Measurements from ENCODE around the gene OASL. TPM values are rescaled to one million over a fixed set of nuclear protein-coding genes. Genes with fewer than 3 reads are reported as not detected.

The OASL gene
- total RNA-seq, 2 experiments from 2014 or later, result 11.1 to 11.4 TPM

GRCh38 chr12:120994589-120995337, 44.3 kb downstream of the OASL start:
- H3K36me3 Mint-ChIP-seq (ENCODE audit: low read depth), result no peaks in the 10 kb centered on the region
- TF ChIP-seq, protein P1, sequence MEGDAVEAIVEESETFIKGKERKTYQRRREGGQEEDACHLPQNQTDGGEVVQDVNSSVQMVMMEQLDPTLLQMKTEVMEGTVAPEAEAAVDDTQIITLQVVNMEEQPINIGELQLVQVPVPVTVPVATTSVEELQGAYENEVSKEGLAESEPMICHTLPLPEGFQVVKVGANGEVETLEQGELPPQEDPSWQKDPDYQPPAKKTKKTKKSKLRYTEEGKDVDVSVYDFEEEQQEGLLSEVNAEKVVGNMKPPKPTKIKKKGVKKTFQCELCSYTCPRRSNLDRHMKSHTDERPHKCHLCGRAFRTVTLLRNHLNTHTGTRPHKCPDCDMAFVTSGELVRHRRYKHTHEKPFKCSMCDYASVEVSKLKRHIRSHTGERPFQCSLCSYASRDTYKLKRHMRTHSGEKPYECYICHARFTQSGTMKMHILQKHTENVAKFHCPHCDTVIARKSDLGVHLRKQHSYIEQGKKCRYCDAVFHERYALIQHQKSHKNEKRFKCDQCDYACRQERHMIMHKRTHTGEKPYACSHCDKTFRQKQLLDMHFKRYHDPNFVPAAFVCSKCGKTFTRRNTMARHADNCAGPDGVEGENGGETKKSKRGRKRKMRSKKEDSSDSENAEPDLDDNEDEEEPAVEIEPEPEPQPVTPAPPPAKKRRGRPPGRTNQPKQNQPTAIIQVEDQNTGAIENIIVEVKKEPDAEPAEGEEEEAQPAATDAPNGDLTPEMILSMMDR (IDR thresholded peaks at IDR 0.05), result no peak
- CTCF ChIA-PET, result no interaction called here
- ATAC-seq (no peak), DNase-seq (no peak)
- H3K4me3 Mint-ChIP-seq, result no peak overlapping the region
- intact Hi-C loops (cut with micrococcal nuclease), result no loop called here
- no peaks in the 10 kb centered on the region for H3K4me1 Mint-ChIP-seq (ENCODE audit: low read depth)
- H3K27me3 Mint-ChIP-seq, result peaks cover 5% of the 10 kb centered on the region
- POLR2A ChIA-PET, result no interaction called here
- H3K9me3 Mint-ChIP-seq, result no peaks in the 10 kb centered on the region
- H3K27ac Mint-ChIP-seq, result no peak overlapping the region

- no peak overlapping the region for H3K4me3 Mint-ChIP-seq
- ChIA-PET POLR2A (no interaction called here), CTCF (interaction anchor here (2.5 kb wide), 1 partner anchor 22 kb away, joined by 8 read pairs; no protein-coding TSS in a partner anchor)
- no peaks in the 10 kb centered on the region for H3K36me3 Mint-ChIP-seq (ENCODE audit: low read depth)
- ATAC-seq, result no peak
- no peak for DNase-seq
- H3K27ac Mint-ChIP-seq, result no peak overlapping the region
- H3K4me1 Mint-ChIP-seq (ENCODE audit: low read depth), result no peaks in the 10 kb centered on the region
- intact Hi-C loops (cut with micrococcal nuclease), result no loop called here
- TF ChIP-seq, protein P1 (IDR thresholded peaks at IDR 0.05), result no peak
- peaks cover 5% of the 10 kb centered on the region for H3K27me3 Mint-ChIP-seq
- no peaks in the 10 kb centered on the region for H3K9me3 Mint-ChIP-seq
Measured at GRCh38 chr12:120994059-120994458, 45.0 kb downstream of the OASL start.

- DNase-seq, result no peak
- ATAC-seq, result no peak
- Mint-ChIP-seq H3K4me1 (ENCODE audit: low read depth) (no peaks in the 10 kb centered on the region), H3K36me3 (ENCODE audit: low read depth) (no peaks in the 10 kb centered on the region), H3K4me3 (no peak overlapping the region), H3K9me3 (no peaks in the 10 kb centered on the region), H3K27me3 (peaks cover 5% of the 10 kb centered on the region), H3K27ac (no peak overlapping the region)
- TF ChIP-seq, protein P1 (IDR thresholded peaks at IDR 0.05), result no peak
- intact Hi-C loops (cut with micrococcal nuclease), result no loop called here
- ChIA-PET CTCF (interaction anchor here (2.5 kb wide), 1 partner anchor 22 kb away, joined by 8 read pairs; no protein-coding TSS in a partner anchor), POLR2A (no interaction called here)
Measured at GRCh38 chr12:120993496-120993895, 45.5 kb downstream of the OASL start.

DNA sequence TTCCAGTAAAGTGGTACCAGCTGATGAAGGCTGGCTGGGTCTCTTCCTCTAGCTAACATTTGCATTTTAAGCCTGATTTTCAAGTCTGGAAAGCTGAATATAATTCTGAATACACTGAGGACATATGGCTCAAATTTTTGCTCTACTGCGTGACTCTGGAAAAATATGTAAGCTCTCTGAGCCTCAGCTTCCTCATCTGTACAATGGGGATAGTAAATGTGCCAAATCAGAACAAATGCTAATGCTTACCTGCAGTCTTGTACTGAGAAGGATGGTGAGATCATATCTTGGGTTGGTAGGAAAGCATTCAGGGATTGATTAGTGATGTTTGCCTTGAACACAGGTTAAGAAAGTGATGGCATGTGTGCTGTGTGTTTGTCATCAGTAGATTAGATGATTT, 46.1 kb downstream of the OASL start:
- CTCF ChIA-PET, result interaction anchor here (1.2 to 2.5 kb wide), 2 partner anchors 21 to 344 kb away, joined by 4 to 8 read pairs; no protein-coding TSS in a partner anchor
- TF ChIP-seq, protein P1 (IDR thresholded peaks at IDR 0.05), result no peak
- POLR2A ChIA-PET, result no interaction called here
- Mint-ChIP-seq H3K4me3 (no peak overlapping the region), H3K9me3 (no peaks in the 10 kb centered on the region), H3K27me3 (peaks cover 5% of the 10 kb centered on the region), H3K27ac (no peak overlapping the region), H3K4me1 (ENCODE audit: low read depth) (no peaks in the 10 kb centered on the region), H3K36me3 (ENCODE audit: low read depth) (no peaks in the 10 kb centered on the region)
- DNase-seq (no peak), ATAC-seq (no peak)
- intact Hi-C loops (cut with micrococcal nuclease), result no loop called here

DNA sequence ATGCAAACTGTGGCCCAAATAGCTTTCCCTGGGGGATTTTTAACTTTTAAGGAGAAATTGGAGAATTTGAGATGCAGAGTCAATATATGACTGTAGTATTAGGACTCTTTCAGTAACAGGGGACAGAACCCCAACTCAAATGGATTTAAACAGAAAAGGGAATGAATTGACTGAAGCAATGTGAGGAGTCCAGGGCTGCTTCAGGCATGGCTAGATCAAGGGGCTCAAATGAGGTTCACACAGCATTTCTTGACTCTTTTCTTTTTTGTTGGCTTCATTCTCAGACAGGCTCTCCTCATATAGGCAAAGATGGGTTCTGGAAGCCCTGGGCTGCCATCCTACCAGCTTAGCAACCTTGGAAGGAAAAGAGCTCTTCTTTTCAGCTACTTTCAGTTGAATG, 47.1 kb downstream of the OASL start:
- CTCF ChIA-PET, result interaction anchor here (0.9 to 2.5 kb wide), 4 partner anchors 18 to 345 kb away, joined by 3 to 8 read pairs (median 4); no protein-coding TSS in a partner anchor
- TF ChIP-seq, protein P1 (IDR thresholded peaks at IDR 0.05), result no peak
- no peaks in the 10 kb centered on the region for H3K4me1 Mint-ChIP-seq (ENCODE audit: low read depth)
- POLR2A ChIA-PET, result interaction anchor here (1.2 kb wide), 1 partner anchor 257 kb away, joined by 3 read pairs; no protein-coding TSS in a partner anchor
- no peak for ATAC-seq
- no peak overlapping the region for H3K27ac Mint-ChIP-seq
- peaks cover 5% of the 10 kb centered on the region for H3K27me3 Mint-ChIP-seq
- intact Hi-C loops (cut with micrococcal nuclease), result no loop called here
- no peaks in the 10 kb centered on the region for H3K9me3 Mint-ChIP-seq
- H3K4me3 Mint-ChIP-seq, result no peak overlapping the region
- no peaks in the 10 kb centered on the region for H3K36me3 Mint-ChIP-seq (ENCODE audit: low read depth)
- DNase-seq, result no peak
